H9 (cell line): ENCODE measurements around the gene SLIT2. TPM values are rescaled to one million over a fixed set of nuclear protein-coding genes. Genes with fewer than 3 reads are reported as not detected.

ENCODE experiments used
- DNase-seq: peaks from one replicate; pipeline ENCODE4 v3.0.0-alpha.2; 2017
- H2AFZ ChIP-seq: one replicate; pipeline ENCODE4 v1.6.1; 2013; ENCODE audit warnings: mild to moderate bottlenecking, low read length, control low read depth, moderate library complexity
- H2AK5ac ChIP-seq: 2 replicates; pipeline ENCODE4 v1.6.1; 2013; ENCODE audit warnings: low read length, control low read depth, mixed read lengths; ENCODE audit not compliant: insufficient read length
- H2BK120ac ChIP-seq: one replicate; pipeline ENCODE4 v1.6.1; 2013; ENCODE audit warnings: low read depth, mild to moderate bottlenecking, low read length, control low read depth, inconsistent platforms; ENCODE audit not compliant: poor library complexity, severe bottlenecking
- H2BK12ac ChIP-seq: 2 replicates; pipeline ENCODE4 v1.6.1; 2013; ENCODE audit warnings: low read length, control low read depth, mixed read lengths, low read depth; ENCODE audit not compliant: insufficient read length
- H2BK15ac ChIP-seq: 2 replicates; pipeline ENCODE4 v1.6.1; 2013; ENCODE audit warnings: low read depth, low read length, control low read depth
- H2BK20ac ChIP-seq: one replicate; pipeline ENCODE4 v1.6.1; 2013; ENCODE audit warnings: low read depth, mild to moderate bottlenecking, low read length, control low read depth, inconsistent platforms; ENCODE audit not compliant: poor library complexity, severe bottlenecking
- H2BK5ac ChIP-seq: 2 replicates; pipeline ENCODE4 v1.6.1; 2013; ENCODE audit warnings: low read length, control low read depth, mixed read lengths; ENCODE audit not compliant: insufficient read length
- H3K14ac ChIP-seq: 2 replicates; pipeline ENCODE4 v1.6.1; 2013; ENCODE audit warnings: low read length, control low read depth; ENCODE audit not compliant: insufficient read depth
- H3K18ac ChIP-seq: 2 replicates; pipeline ENCODE4 v1.6.1; 2013; ENCODE audit warnings: low read depth, mild to moderate bottlenecking, mixed read lengths, low read length, control low read depth; ENCODE audit not compliant: insufficient read length
- H3K23ac ChIP-seq: 2 replicates; pipeline ENCODE4 v1.6.1; 2013; ENCODE audit warnings: low read length, control low read depth, mixed read lengths, low read depth; ENCODE audit not compliant: insufficient read length
- H3K23me2 ChIP-seq: 2 replicates; pipeline ENCODE4 v1.6.1; 2013; ENCODE audit warnings: low read depth, mild to moderate bottlenecking, mixed read lengths, low read length, control low read depth; ENCODE audit not compliant: insufficient read length, poor library complexity, severe bottlenecking
- H3K27ac ChIP-seq: 2 replicates; pipeline ENCODE4 v1.5.1; 2013; ENCODE audit warnings: low read length, control low read depth, mixed read lengths, low read depth; ENCODE audit not compliant: insufficient read length
- H3K27me3 ChIP-seq: 2 replicates; pipeline ENCODE4 v1.6.1; 2013; ENCODE audit warnings: low read length, control low read depth, inconsistent platforms; ENCODE audit not compliant: insufficient read depth
- H3K4ac ChIP-seq: 2 replicates; pipeline ENCODE4 v1.6.1; 2013; ENCODE audit warnings: low read depth, mild to moderate bottlenecking, control low read depth, inconsistent platforms, low read length, moderate library complexity
- H3K4me1 ChIP-seq: 2 replicates; pipeline ENCODE4 v1.6.1; 2013; ENCODE audit warnings: low read length, control low read depth, inconsistent platforms; ENCODE audit not compliant: insufficient read depth
- H3K4me2 ChIP-seq: 2 replicates; pipeline ENCODE4 v1.6.1; 2013; ENCODE audit warnings: low read length, control low read depth, mixed read lengths; ENCODE audit not compliant: insufficient read length, insufficient read depth
- H3K56ac ChIP-seq: 2 replicates; pipeline ENCODE4 v1.6.1; 2013; ENCODE audit warnings: low read depth, mild to moderate bottlenecking, mixed read lengths, low read length, control low read depth; ENCODE audit not compliant: insufficient read length
- H3K79me1 ChIP-seq: 2 replicates; pipeline ENCODE4 v1.6.1; 2013; ENCODE audit warnings: low read depth, mild to moderate bottlenecking, moderate library complexity, low read length, control low read depth, inconsistent platforms; ENCODE audit not compliant: insufficient read depth, poor library complexity, severe bottlenecking
- H3K79me2 ChIP-seq: 2 replicates; pipeline ENCODE4 v1.6.1; 2013; ENCODE audit warnings: low read length, control low read depth, inconsistent platforms; ENCODE audit not compliant: insufficient read depth
- H3K9ac ChIP-seq: 2 replicates; pipeline ENCODE4 v1.6.1; 2013; ENCODE audit warnings: low read length, control low read depth, mixed read lengths; ENCODE audit not compliant: insufficient read length; ENCODE audit errors: extremely low read depth
- H3K9me3 ChIP-seq: one replicate; pipeline ENCODE4 v1.6.1; 2013; ENCODE audit warnings: low read depth, low read length, inconsistent platforms; ENCODE audit not compliant: control insufficient read depth
- H3T11ph ChIP-seq: one replicate; pipeline ENCODE4 v1.6.1; 2013; ENCODE audit warnings: mild to moderate bottlenecking, low read length, control low read depth, inconsistent platforms
- H4K20me1 ChIP-seq: one replicate; pipeline ENCODE4 v1.6.1; 2013; ENCODE audit not compliant: control insufficient read depth, insufficient read length, insufficient read depth
- H4K5ac ChIP-seq: 2 replicates; pipeline ENCODE4 v1.6.1; 2013; ENCODE audit warnings: low read depth, mild to moderate bottlenecking, mixed read lengths, low read length, control low read depth; ENCODE audit not compliant: insufficient read length
- H4K8ac ChIP-seq: replicated peaks from 2 replicates; pipeline ENCODE4 v1.6.1; 2013; ENCODE audit warnings: low read length, control low read depth, mixed read lengths, low read depth; ENCODE audit not compliant: insufficient read length
- H4K91ac ChIP-seq: 2 replicates; pipeline ENCODE4 v1.6.1; 2013; ENCODE audit warnings: low read depth, mild to moderate bottlenecking, moderate library complexity, mixed read lengths, low read length, control low read depth; ENCODE audit not compliant: insufficient read length
- H3K27ac Mint-ChIP-seq, 3 experiments: 2 replicates in 2 of 3; 3 replicates in 1 of 3; pipeline ENCODE4 v1.8.0; 2020 to 2021; ENCODE audit warnings: mixed read lengths in 3 of 3, mild to moderate bottlenecking in 1 of 3, moderate library complexity in 1 of 3
- H3K27me3 Mint-ChIP-seq: 2 replicates; pipeline ENCODE4 v1.8.0; 2021; ENCODE audit warnings: low read depth, mild to moderate bottlenecking, moderate library complexity, mixed read lengths
- H3K36me3 Mint-ChIP-seq, 3 experiments: 2 replicates in 2 of 3; 3 replicates in 1 of 3; pipeline ENCODE4 v1.8.0; 2020 to 2021; ENCODE audit warnings: low read depth in 3 of 3, mixed read lengths in 3 of 3; ENCODE audit not compliant: insufficient read depth in 1 of 3
- H3K4me1 Mint-ChIP-seq, 2 experiments: 2 replicates each; pipeline ENCODE4 v1.8.0; 2020; ENCODE audit warnings: mixed read lengths in 2 of 2
- H3K4me3 Mint-ChIP-seq, 2 experiments: 2 replicates in 1 of 2; 3 replicates in 1 of 2; pipeline ENCODE4 v1.8.0; 2020 to 2021; ENCODE audit warnings: mild to moderate bottlenecking in 2 of 2, mixed read lengths in 2 of 2, moderate library complexity in 1 of 2
- H3K9me3 Mint-ChIP-seq, 2 experiments: 2 replicates in 1 of 2; 3 replicates in 1 of 2; pipeline ENCODE4 v1.8.0; 2020; ENCODE audit warnings: mild to moderate bottlenecking in 2 of 2, mixed read lengths in 2 of 2, moderate library complexity in 1 of 2
- WGBS: extraction: QIAGEN DNeasy Blood & Tissue Kit; methylation state at CpG from one replicate; pipeline ENCODE4 v1.1.7; 2013; ENCODE audit warnings: missing lambda C conversion rate, low lambda C conversion rate, mixed read lengths; ENCODE audit not compliant: insufficient read length; ENCODE audit errors: extremely low coverage; 5-methylcytosine and 5-hydroxymethylcytosine counted together
- total RNA-seq: library from RNA; stranded (reverse); gene quantifications from 2 replicates; pipeline ENCODE4 v1.2.1, GENCODE V29; 2021
- TF ChIP-seq, protein P1 (sequence below): fragments of 200-600 bp; sonication (generic); conservative IDR thresholded peaks from 3 replicates; pipeline ENCODE4 v1.8.0; 2021; ENCODE audit warnings: antibody characterized with exemption, mild to moderate bottlenecking

The SLIT2 gene
- total RNA-seq, 1 experiment from 2014 or later: 1.3 TPM

DNA sequence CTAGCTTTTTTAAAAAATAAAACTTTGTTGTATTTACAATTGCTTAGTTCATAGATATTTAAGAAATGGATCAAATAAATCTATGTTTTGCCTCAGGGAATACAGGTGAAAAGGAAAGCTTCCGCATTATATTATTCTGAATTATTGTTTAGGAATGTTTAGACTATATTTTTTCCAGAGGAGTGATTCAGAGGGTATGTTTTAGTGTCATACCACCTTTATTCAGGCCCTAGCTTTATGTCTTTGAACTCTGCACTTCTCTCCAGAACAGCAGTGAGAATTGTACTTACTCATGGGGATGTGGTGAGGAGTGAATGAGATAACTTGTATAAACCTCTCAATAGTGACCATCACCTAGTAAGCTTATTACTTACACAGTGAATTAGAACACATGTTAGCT, 14.0 kb downstream of the SLIT2 start:
- Histone ChIP-seq H4K5ac (no peak overlapping the region), H3K9me3 (no peaks in the 10 kb centered on the region), H3K4me2 (no peak overlapping the region), H3K27ac (no peak overlapping the region), H4K8ac (no peak overlapping the region), H2BK12ac (no peak overlapping the region), H4K20me1 (no peaks in the 10 kb centered on the region), H2BK15ac (no peak overlapping the region), H2AFZ (no peak overlapping the region), H3K56ac (no peak overlapping the region), H3K18ac (no peak overlapping the region), H4K91ac (no peak overlapping the region), H3K23me2 (no peaks in the 10 kb centered on the region), H3K27me3 (no peaks in the 10 kb centered on the region), H3K4me1 (no peaks in the 10 kb centered on the region), H3K14ac (no peak overlapping the region), H2AK5ac (no peak overlapping the region), H2BK120ac (no peak overlapping the region), H2BK5ac (no peak overlapping the region), H3T11ph (no peak overlapping the region), H3K9ac (no peak overlapping the region), H3K23ac (no peak overlapping the region), H3K4ac (no peak overlapping the region), H3K79me2 (no peaks in the 10 kb centered on the region), H3K79me1 (no peaks in the 10 kb centered on the region), H2BK20ac (no peak overlapping the region)
- Mint-ChIP-seq H3K4me3 (no peak overlapping the region), H3K27me3 (peaks cover 2% of the 10 kb centered on the region; the same call in 1 of the 2 replicates), H3K36me3 (no peaks in the 10 kb centered on the region), H3K9me3 (no peaks in the 10 kb centered on the region), H3K27ac (no peak overlapping the region), H3K4me1 (peaks cover 2 to 6% of the 10 kb centered on the region in 2 experiments)
- DNase-seq: no peak
- no CpG with 5 or more reads among the region's 1 CpG for WGBS
- TF ChIP-seq, protein P1, sequence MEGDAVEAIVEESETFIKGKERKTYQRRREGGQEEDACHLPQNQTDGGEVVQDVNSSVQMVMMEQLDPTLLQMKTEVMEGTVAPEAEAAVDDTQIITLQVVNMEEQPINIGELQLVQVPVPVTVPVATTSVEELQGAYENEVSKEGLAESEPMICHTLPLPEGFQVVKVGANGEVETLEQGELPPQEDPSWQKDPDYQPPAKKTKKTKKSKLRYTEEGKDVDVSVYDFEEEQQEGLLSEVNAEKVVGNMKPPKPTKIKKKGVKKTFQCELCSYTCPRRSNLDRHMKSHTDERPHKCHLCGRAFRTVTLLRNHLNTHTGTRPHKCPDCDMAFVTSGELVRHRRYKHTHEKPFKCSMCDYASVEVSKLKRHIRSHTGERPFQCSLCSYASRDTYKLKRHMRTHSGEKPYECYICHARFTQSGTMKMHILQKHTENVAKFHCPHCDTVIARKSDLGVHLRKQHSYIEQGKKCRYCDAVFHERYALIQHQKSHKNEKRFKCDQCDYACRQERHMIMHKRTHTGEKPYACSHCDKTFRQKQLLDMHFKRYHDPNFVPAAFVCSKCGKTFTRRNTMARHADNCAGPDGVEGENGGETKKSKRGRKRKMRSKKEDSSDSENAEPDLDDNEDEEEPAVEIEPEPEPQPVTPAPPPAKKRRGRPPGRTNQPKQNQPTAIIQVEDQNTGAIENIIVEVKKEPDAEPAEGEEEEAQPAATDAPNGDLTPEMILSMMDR: no peak
